KMS-11 (cell line): ENCODE measurements around the gene PYM1.

Experiments
- H2AFZ ChIP-seq: fragments of 200-600 bp; sonication (generic); 2 replicates; pipeline ENCODE4 v1.6.1; 2016; ENCODE audit warnings: antibody characterized with exemption, mixed run types, low read depth
- H3K27ac ChIP-seq: fragments of 200-600 bp; sonication (generic); 2 replicates; pipeline ENCODE4 v1.6.1; 2016; ENCODE audit warnings: mild to moderate bottlenecking, mixed run types
- H3K27me3 ChIP-seq: fragments of 200-600 bp; sonication (generic); 2 replicates; pipeline ENCODE4 v1.6.1; 2017; ENCODE audit warnings: mild to moderate bottlenecking, low read depth, mixed run types, moderate library complexity; ENCODE audit not compliant: insufficient read depth
- H3K36me3 ChIP-seq: fragments of 200-600 bp; sonication (generic); 2 replicates; pipeline ENCODE4 v1.6.1; 2017; ENCODE audit warnings: mild to moderate bottlenecking, mixed run types; ENCODE audit not compliant: insufficient read depth
- H3K4me1 ChIP-seq: fragments of 200-600 bp; sonication (generic); 2 replicates; pipeline ENCODE4 v1.6.1; 2016; ENCODE audit warnings: mild to moderate bottlenecking, low read depth, mixed run types; ENCODE audit not compliant: poor library complexity, severe bottlenecking
- H3K4me2 ChIP-seq: fragments of 200-600 bp; sonication (generic); 2 replicates; pipeline ENCODE4 v1.7.0; 2016; ENCODE audit warnings: mild to moderate bottlenecking, mixed run types
- H3K4me3 ChIP-seq: fragments of 200-600 bp; sonication (generic); IDR thresholded peaks from 2 replicates; pipeline ENCODE4 v1.6.1; 2017; ENCODE audit warnings: low read depth, low read length, mixed read lengths; ENCODE audit not compliant: insufficient read depth
- H3K79me2 ChIP-seq: fragments of 200-600 bp; sonication (generic); 2 replicates; pipeline ENCODE4 v1.6.1; 2016; ENCODE audit warnings: low read depth, mixed run types; ENCODE audit not compliant: insufficient read depth
- H3K9ac ChIP-seq: fragments of 200-600 bp; sonication (generic); 2 replicates; pipeline ENCODE4 v1.6.1; 2016; ENCODE audit warnings: mild to moderate bottlenecking, mixed run types
- H4K20me1 ChIP-seq: fragments of 200-600 bp; sonication (generic); 2 replicates; pipeline ENCODE4 v1.6.1; 2016; ENCODE audit warnings: mild to moderate bottlenecking, mixed run types; ENCODE audit not compliant: insufficient read depth
- TF ChIP-seq, protein P1 (sequence below): fragments of 200-600 bp; sonication (generic); conservative IDR thresholded peaks from 2 replicates; pipeline ENCODE4 v1.6.1; 2017; ENCODE audit warnings: low read depth, mild to moderate bottlenecking, antibody characterized with exemption, low read length, moderate library complexity, mixed read lengths

The PYM1 gene

DNA sequence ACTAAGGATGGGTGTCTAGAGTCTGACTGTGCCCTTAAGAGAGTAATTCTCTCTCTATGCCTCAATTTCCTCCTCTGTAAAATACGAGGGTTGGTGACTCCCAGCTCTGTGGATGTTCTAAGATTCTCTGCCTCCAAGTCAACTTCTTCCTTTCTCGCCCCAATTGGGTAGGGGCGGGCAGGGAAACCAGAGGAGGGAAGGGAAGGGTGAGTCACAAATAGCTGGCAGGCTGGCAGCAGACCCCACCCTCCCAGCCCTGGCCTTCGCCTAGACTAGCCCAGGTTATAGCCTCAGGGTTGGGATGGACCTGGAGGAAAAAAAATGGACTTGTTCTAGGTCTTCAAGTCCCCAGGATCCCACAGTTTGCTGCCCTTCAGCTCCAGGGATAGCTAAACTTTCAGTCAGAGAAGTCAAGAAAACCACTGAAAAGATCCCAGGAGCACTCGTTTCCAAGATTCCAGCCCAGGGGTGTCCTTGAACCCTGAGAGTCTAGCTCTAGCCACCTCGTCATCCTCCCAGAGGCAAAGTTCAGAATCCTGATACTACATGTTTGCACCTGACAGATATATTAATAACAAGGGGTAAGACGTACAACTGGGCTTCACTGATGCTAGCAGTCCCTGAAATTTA, 5.6 kb upstream of the PYM1 start:
- no peak overlapping the region for H2AFZ ChIP-seq
- H3K4me2 ChIP-seq: peak overlapping the region; percentile 80; the same call in 1 of the 2 replicates
- H3K27ac ChIP-seq: no peak overlapping the region
- H4K20me1 ChIP-seq: no peaks in the 10 kb centered on the region
- H3K27me3 ChIP-seq: no peaks in the 10 kb centered on the region; the same call in 1 of the 2 replicates
- no peak overlapping the region for H3K4me3 ChIP-seq
- no peaks in the 10 kb centered on the region for H3K36me3 ChIP-seq
- TF ChIP-seq, protein P1, sequence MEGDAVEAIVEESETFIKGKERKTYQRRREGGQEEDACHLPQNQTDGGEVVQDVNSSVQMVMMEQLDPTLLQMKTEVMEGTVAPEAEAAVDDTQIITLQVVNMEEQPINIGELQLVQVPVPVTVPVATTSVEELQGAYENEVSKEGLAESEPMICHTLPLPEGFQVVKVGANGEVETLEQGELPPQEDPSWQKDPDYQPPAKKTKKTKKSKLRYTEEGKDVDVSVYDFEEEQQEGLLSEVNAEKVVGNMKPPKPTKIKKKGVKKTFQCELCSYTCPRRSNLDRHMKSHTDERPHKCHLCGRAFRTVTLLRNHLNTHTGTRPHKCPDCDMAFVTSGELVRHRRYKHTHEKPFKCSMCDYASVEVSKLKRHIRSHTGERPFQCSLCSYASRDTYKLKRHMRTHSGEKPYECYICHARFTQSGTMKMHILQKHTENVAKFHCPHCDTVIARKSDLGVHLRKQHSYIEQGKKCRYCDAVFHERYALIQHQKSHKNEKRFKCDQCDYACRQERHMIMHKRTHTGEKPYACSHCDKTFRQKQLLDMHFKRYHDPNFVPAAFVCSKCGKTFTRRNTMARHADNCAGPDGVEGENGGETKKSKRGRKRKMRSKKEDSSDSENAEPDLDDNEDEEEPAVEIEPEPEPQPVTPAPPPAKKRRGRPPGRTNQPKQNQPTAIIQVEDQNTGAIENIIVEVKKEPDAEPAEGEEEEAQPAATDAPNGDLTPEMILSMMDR: no peak
- H3K9ac ChIP-seq: no peak overlapping the region
- H3K4me1 ChIP-seq: peaks cover 40% of the 10 kb centered on the region
- H3K79me2 ChIP-seq: peaks cover 3% of the 10 kb centered on the region

DNA sequence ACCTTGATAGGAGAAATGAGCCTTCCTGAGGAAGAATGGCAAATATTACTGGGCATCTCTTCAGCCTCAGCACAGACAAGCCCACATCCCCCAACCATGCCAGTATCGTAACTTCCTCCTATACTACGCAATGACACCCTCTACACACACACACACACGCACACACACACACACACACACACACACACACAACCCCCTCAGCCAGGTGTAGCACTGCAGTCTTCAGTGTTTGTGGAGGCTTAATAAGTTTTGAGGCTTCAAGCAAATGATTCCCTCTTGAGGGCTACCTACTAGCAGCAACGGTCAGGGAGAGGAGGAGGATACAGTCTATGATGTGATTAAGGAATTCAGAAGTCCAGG, 4.8 kb upstream of the PYM1 start:
- Histone ChIP-seq H2AFZ (peak overlapping the region; percentile 77; the same call in 1 of the 2 replicates), H3K27ac (no peak overlapping the region)

DNA sequence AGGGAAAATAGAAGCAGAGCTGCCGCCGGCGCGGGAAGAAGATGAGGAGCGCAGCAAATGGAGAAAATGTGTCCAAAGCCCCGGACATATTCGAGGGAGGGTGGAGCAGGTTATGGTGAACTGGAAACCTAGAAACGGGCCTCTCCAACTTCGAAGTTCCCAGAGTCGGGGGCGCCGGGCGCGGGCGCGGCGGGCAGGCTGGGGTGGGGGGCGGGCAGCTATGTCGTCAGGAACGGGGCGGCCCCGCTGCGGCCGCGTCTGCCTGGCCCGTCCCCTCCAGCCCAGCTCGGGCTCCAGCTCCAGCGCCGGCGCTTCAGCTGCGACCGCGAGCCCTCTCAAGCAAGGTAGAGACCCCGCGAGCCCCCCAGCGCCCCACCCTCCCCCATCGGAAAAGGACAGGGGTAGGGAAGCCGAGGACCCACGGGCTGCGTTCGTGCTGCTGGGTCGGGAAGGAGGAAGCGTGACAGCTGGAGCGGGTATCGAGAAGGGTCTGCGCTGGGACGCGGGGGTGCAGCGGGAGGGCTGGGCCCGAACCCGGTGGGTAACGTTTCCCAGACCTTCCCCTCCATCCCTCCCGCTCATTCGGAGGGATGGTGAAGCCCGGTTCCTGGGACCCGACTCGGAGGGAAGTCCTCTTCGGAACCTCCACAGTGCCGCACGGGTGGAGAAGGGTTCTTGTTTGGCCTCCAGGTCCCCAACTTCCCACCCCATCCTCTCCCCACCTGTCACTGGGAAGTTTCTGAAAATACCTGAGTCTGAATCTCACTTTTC, 4.3 kb upstream of the PYM1 start:
- Histone ChIP-seq H3K4me1 (peaks cover 40% of the 10 kb centered on the region), H3K79me2 (peaks cover 3% of the 10 kb centered on the region), H3K36me3 (no peaks in the 10 kb centered on the region), H4K20me1 (no peaks in the 10 kb centered on the region), H3K9ac (peak overlapping the region; percentile 39; the same call in 1 of the 2 replicates), H3K27me3 (no peaks in the 10 kb centered on the region; the same call in 1 of the 2 replicates), H2AFZ (peak overlapping the region; percentile 77), H3K27ac (peak overlapping the region; percentile 93), H3K4me2 (peak overlapping the region; percentile 80), H3K4me3 (no peak overlapping the region)
- TF ChIP-seq, protein P1: no peak

More for the DNA sequence above, 4.8 kb upstream of the PYM1 start:
- H3K4me1 ChIP-seq: peaks cover 40% of the 10 kb centered on the region
- no peak overlapping the region for H3K4me3 ChIP-seq
- TF ChIP-seq, protein P1: no peak
- H3K4me2 ChIP-seq: peak overlapping the region; percentile 80
- H3K36me3 ChIP-seq: no peaks in the 10 kb centered on the region
- peak overlapping the region; percentile 39; the same call in 1 of the 2 replicates for H3K9ac ChIP-seq
- H3K27me3 ChIP-seq: no peaks in the 10 kb centered on the region; the same call in 1 of the 2 replicates
- H4K20me1 ChIP-seq: no peaks in the 10 kb centered on the region
- H3K79me2 ChIP-seq: peaks cover 3% of the 10 kb centered on the region

DNA sequence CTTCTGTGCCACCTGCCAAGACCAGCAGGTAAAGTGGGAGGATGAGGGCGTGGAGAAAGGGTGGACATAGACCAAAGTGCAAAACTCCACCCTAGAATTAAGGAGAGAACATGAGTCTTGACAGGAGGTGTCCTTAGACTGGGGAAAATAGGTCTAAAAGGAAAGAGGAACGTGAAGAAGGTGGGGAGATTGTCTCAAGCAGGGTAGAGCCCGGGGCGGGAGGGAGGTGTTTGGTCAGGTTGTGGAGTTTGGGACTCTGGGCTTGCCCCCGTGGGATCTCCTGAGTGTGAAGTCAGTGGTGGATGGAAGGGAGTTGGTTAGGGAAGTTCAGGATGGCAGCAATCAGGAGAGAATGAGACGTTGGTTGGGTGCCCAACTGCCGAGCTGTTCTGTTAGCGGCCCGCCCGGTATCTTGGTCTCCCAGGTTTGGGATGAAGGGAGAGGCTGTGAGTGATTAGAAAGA, 3.7 kb upstream of the PYM1 start:
- Histone ChIP-seq H4K20me1 (no peaks in the 10 kb centered on the region), H3K36me3 (no peaks in the 10 kb centered on the region), H3K4me3 (no peak overlapping the region), H3K9ac (peak overlapping the region; percentile 39; the same call in 1 of the 2 replicates), H3K4me1 (peaks cover 41% of the 10 kb centered on the region), H3K27me3 (no peaks in the 10 kb centered on the region; the same call in 1 of the 2 replicates), H3K27ac (peak overlapping the region; percentile 93), H2AFZ (peak overlapping the region; percentile 77), H3K79me2 (peaks cover 6% of the 10 kb centered on the region), H3K4me2 (peak overlapping the region; percentile 80)
- TF ChIP-seq, protein P1: no peak
